ENCODE measurements around the gene TOMM34.

DNA sequence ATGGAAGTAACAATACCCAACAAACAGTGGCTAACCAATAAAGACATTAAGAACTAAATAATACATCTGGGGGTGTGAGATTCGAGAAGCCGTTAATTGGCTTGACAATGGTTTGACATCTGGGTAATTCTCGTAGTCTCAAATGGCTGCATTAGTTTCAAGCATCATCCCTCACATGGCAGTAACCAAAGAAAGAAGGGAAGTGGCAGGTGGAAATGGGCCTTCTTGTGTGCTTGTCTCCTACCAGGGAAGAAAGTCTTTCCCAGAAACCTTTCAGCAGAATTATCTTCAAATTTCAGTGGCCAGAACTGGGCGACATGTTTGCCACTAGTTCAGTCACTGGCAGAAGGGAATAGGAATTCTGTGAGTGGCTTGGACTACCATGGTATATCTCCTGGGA, 16.5 kb upstream of the TOMM34 start:
- TF ChIP-seq EZH2 (IDR thresholded peaks at IDR 0.05; ENCODE audit: insufficient read depth, poor library complexity, severe bottlenecking) (no peak), EZH2phosphoT487 (IDR thresholded peaks at IDR 0.05; ENCODE audit: insufficient read depth, low read depth) (no peak)
